Activated T-cell treated with anti-CD3 and anti-CD28 coated beads, Interleukin-2, amount 50 U/mL, for 1 hour (primary cell): ENCODE measurements around the gene PDE4DIP.
"Not testable (repeated sequence)": the region's sequence is repeated elsewhere in the genome, so short reads cannot be mapped to it uniquely, and the experiment has no call there.

Experiments used
- DNase-seq: peaks from one replicate; pipeline ENCODE4 v3.0.0-alpha.2; 2020

PDE4DIP gene

DNA sequence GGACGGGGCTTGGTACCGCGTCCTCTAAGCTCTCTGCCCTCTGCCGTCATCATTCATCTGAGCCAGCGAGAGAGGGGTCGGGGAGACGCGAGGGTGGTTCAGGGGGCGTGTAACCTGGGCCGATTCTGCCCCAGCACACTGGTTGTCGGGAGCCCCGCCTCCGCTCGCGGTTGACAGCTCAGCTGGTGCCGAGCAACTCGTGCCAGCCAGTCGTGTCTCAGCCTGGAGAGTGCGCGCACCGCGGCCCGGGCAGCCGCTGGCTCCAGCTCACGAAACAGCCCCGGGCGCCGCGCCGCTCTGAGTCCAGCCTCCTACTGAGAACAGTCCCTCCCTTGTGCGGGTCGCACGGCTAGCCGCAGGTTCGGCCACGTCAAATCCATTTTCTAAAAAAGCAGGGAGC is at the start of gene PDE4DIP:
TSS of gene PDE4DIP (plus strand) at position 209 of the 400 bp plus-strand sequence. CDS start 347 bp downstream, outside the sequence.
- DNase-seq, result peak; percentile 63

DNA sequence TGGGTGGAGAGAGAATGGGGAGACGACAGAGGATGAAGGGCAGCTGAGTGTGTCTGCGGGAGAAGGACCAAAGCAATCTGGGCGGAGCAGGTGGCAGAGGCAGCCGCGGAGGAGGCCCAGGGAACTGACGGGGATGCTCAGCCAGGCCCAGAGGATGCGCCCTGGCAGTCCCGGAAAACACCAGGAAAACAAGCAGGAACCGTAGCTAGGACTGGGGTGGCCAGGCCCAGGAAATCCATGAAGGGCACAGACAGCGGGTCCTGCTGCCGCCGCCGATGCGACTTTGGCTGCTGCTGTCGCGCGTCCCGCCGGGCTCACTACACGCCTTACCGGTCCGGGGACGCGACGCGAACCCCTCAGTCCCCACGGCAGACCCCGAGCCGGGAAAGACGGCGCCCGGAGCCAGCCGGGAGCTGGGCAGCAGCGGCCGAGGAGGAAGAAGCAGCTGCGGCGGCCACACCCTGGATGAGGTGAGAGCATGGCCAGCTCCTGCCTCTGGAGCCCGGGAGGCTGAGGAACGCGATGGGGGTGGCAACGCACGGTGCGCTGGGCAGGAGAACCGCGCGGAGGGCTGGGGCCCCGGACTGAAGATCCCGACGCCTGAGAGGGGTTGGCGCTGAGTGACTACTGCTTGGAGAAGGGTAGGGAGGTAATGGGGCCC is 35.8 kb upstream of the PDE4DIP start:
- DNase-seq, result not testable (repeated sequence)

GRCh38 chr1:148808929-148809283 is 35.3 kb upstream of the PDE4DIP start:
- DNase-seq, result not testable (repeated sequence)

DNA sequence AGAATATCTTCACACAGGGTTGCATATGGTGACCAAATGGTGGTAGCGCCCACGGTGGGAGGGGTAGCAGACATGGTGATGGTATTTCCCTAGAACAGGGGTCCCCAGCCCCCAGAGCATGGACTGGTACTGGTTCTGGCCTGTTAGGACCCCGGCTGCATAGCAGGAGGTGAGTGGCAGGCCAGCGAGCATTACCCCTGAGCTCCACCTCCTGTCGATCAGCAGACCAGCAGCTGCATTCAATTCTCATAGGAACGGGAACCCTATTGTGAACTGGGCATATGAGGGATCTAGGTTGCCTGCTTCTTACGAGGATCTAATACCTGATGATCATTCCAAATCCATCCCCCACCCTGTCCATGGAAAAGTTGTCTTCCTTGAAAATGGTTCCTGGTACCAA is 22.0 kb upstream of the PDE4DIP start:
- DNase-seq, result not testable (repeated sequence)

GRCh38 chr1:148823822-148824221 is 20.4 kb upstream of the PDE4DIP start:
- DNase-seq, result not testable (repeated sequence)

DNA sequence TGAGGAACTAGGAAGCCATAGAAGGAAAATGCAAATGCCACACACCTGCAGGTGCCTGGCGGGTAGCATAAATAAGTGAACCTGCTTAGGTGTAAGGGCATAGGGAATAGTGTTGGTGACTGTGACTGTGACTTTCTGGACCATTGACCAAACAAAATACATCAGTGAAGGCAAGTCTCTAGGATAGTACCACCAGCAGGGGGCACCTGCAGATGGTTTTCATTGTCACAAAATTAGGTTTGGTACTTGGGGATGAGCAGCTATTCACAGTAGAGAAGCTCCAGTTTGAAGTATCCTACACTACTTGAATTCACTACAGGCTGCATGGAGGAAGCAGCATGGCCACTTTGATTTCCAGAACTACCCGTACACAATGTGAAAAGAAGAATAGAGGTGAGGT is 19.2 kb upstream of the PDE4DIP start:
- DNase-seq, result not testable (repeated sequence)

GRCh38 chr1:148828531-148828930 is 15.7 kb upstream of the PDE4DIP start:
- DNase-seq, result not testable (repeated sequence)

DNA sequence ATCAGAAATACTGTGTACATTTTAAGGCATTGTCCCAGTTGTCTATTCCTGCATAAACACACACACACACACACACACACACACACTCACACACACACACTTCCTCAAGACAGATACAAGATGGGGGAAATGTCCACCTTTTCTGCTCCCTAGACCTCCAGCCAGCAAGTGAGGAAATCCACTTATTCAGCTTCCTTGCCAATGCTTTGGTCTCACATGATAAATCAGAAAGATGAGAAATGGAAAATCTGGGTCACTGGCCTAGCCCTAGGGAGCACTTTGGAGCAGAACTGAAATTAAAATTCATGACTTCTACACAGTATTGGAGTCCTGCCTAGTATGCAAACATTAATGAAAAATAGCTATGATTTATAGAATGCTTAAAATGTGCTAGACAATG is 15.3 kb upstream of the PDE4DIP start:
- not testable (repeated sequence) for DNase-seq

DNA sequence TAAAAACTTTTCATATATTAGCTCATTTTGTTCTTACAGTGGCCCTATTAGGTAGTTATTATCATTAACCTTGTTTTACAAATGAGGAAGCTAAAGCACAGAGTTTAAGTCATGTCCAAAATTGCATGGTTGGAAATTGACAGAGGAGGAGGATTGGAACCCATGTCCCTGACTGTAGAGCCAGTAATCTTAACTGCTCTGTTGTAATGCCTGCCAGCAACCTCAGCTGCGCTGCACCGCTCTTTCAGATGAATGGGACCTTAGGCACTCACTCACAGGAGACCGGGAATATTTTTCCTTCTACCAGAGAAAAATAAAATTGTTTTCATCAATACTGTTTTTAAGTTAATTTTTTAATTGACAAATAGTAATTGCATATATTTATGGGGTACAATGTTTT is 14.9 kb upstream of the PDE4DIP start:
- DNase-seq, result not testable (repeated sequence)

- DNase-seq, result not testable (repeated sequence)
These were observed 3.0 kb upstream of the PDE4DIP start for GRCh38 chr1:148841262-148841661.

GRCh38 chr1:148844651-148845050 is 423 bp downstream of the PDE4DIP start:
- not testable (repeated sequence) for DNase-seq

DNA sequence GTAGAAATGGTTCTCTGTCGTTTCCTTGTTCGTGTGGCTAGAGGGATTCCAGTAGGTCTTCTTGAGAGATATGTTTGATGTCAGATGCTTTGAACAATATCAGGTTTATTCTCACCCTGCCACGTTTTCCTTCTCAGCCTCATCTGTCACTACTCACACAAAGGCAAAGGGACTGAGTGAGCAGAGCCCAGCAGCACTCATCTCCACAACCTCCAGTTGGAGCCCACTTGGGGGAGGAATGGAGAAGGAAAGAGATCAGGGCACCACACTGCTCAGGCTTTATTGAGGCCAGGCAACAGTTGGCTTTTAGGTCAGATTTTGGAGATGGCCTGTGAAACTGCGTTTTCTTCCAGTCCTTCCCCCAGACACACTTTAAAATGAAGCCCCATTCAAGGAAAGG is 840 bp downstream of the PDE4DIP start:
- DNase-seq, result not testable (repeated sequence)

DNA sequence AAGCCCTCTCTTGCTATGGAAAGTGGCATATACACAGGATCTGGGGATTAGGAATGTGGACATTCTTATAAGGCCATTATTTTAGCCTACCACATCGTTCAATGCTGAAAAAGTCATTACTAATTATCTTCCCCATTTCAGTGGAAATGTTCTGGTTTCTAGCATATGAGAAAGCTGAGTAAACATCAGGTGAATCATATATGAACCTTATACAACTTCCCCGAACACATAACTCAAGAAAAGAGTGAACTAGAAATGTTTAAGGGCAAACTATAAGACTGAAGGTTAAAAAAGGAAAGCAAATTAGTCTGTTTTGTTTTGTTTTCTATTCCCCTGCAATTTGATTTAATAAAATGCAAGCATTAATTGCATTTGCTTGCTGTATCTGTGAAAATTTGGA is 6.1 kb downstream of the PDE4DIP start:
- DNase-seq, result not testable (repeated sequence)

DNA sequence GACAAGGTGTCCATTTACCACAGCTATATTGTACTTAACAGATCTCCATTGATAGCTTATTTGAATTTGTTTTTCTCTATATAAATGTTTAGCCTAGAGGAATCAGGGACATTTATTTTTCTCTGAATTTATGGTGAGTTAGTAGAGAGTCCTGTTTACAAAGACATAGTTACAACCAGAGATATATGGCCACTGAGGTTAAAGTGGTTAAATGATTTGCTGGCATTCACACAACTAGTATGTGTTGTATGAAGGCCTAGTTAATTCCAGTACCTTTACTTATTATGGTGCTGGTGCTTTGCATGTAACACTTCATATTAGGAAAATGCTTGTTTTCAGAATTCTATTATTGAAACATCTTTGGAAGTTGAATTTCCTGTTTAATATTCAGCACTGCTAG is 6.6 kb downstream of the PDE4DIP start:
- DNase-seq, result not testable (repeated sequence)

GRCh38 chr1:148851684-148852083 is 7.5 kb downstream of the PDE4DIP start:
- not testable (repeated sequence) for DNase-seq

GRCh38 chr1:148853363-148853762 is 9.1 kb downstream of the PDE4DIP start:
- DNase-seq, result not testable (repeated sequence)

DNA sequence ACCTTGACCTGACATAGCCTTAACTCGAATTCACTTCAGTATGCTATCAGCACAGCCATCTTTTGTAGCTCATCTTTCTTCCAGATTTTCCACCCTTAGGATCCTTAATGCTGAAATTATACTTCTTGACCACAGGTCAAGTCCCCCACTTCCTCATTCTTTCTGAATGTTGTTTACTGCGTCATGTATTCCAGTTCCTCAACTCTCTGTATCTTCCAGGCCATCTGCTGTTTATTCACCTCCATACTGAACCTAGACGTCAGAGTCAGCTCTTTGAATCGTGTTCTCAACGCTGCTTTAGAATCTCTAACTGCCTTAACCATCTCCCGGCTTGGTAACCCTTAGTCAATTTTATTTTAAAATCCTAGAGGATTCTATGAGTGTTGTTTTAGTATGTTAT is 9.8 kb downstream of the PDE4DIP start:
- DNase-seq, result not testable (repeated sequence)

DNA sequence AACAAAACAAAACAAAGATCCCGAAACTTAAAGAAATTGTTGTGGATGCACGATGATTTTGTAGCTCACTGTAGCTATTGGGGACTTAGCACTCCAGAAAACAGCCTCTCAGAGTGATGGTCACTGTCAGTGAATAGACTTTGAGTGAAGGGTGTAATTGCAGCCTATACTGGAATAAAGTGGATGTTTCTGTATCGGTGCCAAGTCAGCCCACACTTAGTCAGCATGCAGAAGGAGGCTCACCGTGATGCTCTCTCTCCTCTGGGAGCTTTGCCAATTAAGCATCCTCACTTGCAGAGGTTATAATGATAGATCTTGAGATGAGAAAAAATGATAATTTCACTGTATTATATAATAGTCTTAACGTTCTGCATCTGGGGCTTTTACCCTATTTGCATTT is 11.1 kb downstream of the PDE4DIP start:
- not testable (repeated sequence) for DNase-seq

GRCh38 chr1:148860049-148860448 is 15.8 kb downstream of the PDE4DIP start:
- not testable (repeated sequence) for DNase-seq

GRCh38 chr1:148860579-148861259 is 16.5 kb downstream of the PDE4DIP start:
- DNase-seq, result not testable (repeated sequence)

GRCh38 chr1:148862590-148862989 is 18.4 kb downstream of the PDE4DIP start:
- DNase-seq, result not testable (repeated sequence)

- DNase-seq, result not testable (repeated sequence)
These were observed 24.9 kb downstream of the PDE4DIP start for GRCh38 chr1:148868924-148869633.

DNA sequence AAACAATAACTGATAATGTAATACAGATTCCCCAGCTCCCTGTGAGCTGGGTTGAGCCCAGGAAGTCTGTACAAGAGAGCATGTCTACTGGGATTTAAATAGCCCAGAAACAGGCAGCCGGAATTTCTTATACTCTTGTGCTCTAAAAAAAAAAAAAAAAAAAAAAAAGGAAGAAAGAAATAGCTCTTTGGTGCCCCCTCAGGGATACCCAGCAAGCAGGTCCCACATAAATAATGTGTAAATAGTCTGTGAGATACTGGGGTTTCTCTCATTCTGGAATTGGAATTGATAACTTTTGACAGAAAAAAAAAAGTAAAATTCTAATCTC is 25.4 kb downstream of the PDE4DIP start:
- DNase-seq, result not testable (repeated sequence)
